DND-41 (cell line): ENCODE results near the gene WDR31.
"Not testable (repeated sequence)": the region's sequence is repeated elsewhere in the genome, so short reads cannot be mapped to it uniquely, and the experiment has no call there.

Experiments used
- ATAC-seq: fragments of 200-7000 bp; cut with Tn5 transposase; 3 replicates; pipeline ENCODE4 v1.9.1; 2021; ENCODE audit warnings: low read depth; ENCODE audit not compliant: insufficient read depth
- DNase-seq: peaks from one replicate; pipeline ENCODE4 v3.0.0-alpha.2; 2020
- H2AFZ ChIP-seq: 2 replicates; pipeline ENCODE4 v1.6.0; 2012; ENCODE audit warnings: low read depth, low read length
- H3K27ac ChIP-seq: 2 replicates; pipeline ENCODE4 v1.5.1; 2012; ENCODE audit warnings: low read length, inconsistent platforms
- H3K27me3 ChIP-seq: fragments of 200-600 bp; sonication (generic); 2 replicates; pipeline ENCODE4 v1.6.0; 2012; ENCODE audit warnings: low read length, mild to moderate bottlenecking, inconsistent platforms; ENCODE audit not compliant: insufficient read depth, poor library complexity
- H3K36me3 ChIP-seq: 2 replicates; pipeline ENCODE4 v1.5.1; 2012; ENCODE audit warnings: low read length, inconsistent platforms; ENCODE audit not compliant: insufficient read depth
- H3K4me1 ChIP-seq: 2 replicates; pipeline ENCODE4 v1.5.1; 2012; ENCODE audit warnings: mild to moderate bottlenecking, low read length; ENCODE audit not compliant: insufficient read depth
- H3K4me2 ChIP-seq: 2 replicates; pipeline ENCODE4 v1.6.0; 2012; ENCODE audit warnings: mild to moderate bottlenecking, moderate library complexity, low read length, inconsistent platforms; ENCODE audit not compliant: insufficient read depth
- H3K4me3 ChIP-seq, 2 experiments: fragments of 200-600 bp in 1 of 2; shearing (Covaris generic) in 1 of 2; 2 replicates each; pipeline ENCODE4 v1.5.1; 2012 to 2016; ENCODE audit warnings: inconsistent platforms in 2 of 2, low read length in 2 of 2, mild to moderate bottlenecking in 2 of 2, low read depth in 1 of 2, moderate library complexity in 1 of 2
- H3K79me2 ChIP-seq: 2 replicates; pipeline ENCODE4 v1.6.0; 2012; ENCODE audit warnings: low read length, inconsistent platforms; ENCODE audit not compliant: insufficient read depth
- H3K9ac ChIP-seq: 2 replicates; pipeline ENCODE4 v1.6.0; 2012; ENCODE audit warnings: low read depth, mild to moderate bottlenecking, inconsistent platforms, low read length, moderate library complexity
- H3K9me3 ChIP-seq: 2 replicates; pipeline ENCODE4 v1.5.1; 2012; ENCODE audit warnings: low read length, moderate library complexity, mild to moderate bottlenecking, inconsistent platforms; ENCODE audit not compliant: insufficient read depth, severe bottlenecking
- H4K20me1 ChIP-seq: 2 replicates; pipeline ENCODE4 v1.6.0; 2012; ENCODE audit warnings: low read length; ENCODE audit not compliant: insufficient read depth
- EZH2 ChIP-seq: IDR thresholded peaks from 3 replicates; pipeline ENCODE4 v1.6.1; 2012; ENCODE audit warnings: borderline replicate concordance, low read depth, mild to moderate bottlenecking, moderate library complexity, low read length, inconsistent platforms; ENCODE audit not compliant: severe bottlenecking
- TF ChIP-seq, protein P1 (sequence below): IDR thresholded peaks from 2 replicates; pipeline ENCODE4 v1.5.1; 2012; ENCODE audit warnings: borderline replicate concordance, low read length, moderate library complexity, mild to moderate bottlenecking; ENCODE audit not compliant: poor library complexity, severe bottlenecking; ENCODE audit errors: extremely low read depth

WDR31 gene

DNA sequence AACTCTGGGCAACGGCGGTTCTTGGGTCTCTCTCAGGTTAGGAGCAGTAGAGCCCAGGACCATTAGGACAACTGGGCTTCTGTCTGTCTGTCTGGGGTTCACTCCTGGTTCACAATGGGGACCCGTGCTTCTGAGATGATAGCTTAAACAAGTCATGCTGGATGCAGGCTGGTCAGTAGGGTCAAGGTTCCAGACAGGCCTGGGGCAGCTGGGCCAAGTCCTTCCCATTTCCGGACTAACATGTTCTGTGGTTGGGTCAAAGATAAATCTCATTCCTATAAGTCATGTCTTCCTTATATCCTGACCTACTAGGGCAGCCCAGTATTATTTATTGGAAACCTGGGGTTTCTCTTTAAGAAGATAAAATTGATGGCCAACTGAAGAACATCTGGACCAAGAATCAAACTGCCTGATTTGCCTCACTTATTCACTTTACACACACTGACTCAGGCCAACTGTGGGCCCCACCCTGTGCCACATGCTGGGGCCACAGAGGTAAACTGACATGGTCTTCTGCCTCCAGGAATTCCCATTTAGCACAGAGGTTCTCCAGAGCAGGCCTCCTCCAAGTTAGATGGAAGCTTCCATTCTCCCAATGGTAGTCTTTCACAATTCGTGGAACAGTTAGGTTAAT, 28.4 kb upstream of the WDR31 start:
- ATAC-seq (no peak), DNase-seq (no peak)
- Histone ChIP-seq H3K36me3 (0 out of 2 replicates have a peak, but pooled peaks cover 2% of the 10 kb centered on the region), H4K20me1 (no peaks in the 10 kb centered on the region), H3K9me3 (no peaks in the 10 kb centered on the region), H3K27me3 (no peaks in the 10 kb centered on the region), H3K4me3 (no peak overlapping the region), H3K79me2 (no peaks in the 10 kb centered on the region), H3K4me2 (no peak overlapping the region), H3K9ac (no peak overlapping the region), H2AFZ (no peak overlapping the region), H3K27ac (no peak overlapping the region), H3K4me1 (no peaks in the 10 kb centered on the region)
- no peak for TF ChIP-seq EZH2
- TF ChIP-seq, protein P1, sequence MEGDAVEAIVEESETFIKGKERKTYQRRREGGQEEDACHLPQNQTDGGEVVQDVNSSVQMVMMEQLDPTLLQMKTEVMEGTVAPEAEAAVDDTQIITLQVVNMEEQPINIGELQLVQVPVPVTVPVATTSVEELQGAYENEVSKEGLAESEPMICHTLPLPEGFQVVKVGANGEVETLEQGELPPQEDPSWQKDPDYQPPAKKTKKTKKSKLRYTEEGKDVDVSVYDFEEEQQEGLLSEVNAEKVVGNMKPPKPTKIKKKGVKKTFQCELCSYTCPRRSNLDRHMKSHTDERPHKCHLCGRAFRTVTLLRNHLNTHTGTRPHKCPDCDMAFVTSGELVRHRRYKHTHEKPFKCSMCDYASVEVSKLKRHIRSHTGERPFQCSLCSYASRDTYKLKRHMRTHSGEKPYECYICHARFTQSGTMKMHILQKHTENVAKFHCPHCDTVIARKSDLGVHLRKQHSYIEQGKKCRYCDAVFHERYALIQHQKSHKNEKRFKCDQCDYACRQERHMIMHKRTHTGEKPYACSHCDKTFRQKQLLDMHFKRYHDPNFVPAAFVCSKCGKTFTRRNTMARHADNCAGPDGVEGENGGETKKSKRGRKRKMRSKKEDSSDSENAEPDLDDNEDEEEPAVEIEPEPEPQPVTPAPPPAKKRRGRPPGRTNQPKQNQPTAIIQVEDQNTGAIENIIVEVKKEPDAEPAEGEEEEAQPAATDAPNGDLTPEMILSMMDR = no peak

DNA sequence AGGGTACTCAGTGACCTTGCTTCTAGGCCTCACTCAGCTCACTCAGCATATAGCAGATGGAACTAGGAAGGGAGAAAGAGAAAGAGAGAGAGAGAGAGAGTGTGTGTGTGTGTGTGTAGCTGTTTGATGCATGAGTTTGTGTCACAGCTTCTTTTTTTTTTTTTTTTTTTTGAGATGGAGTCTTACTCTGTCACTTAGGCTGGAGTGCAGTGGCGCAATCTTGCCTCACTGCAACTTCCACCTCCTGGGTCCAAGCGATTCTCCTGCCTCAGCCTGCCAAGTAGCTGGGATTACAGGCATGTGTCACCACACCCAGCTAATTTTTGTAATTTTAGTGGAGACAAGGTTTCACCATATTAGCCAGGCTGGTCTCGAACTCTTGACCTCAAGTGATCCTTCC, 25.6 kb upstream of the WDR31 start:
- H3K27ac ChIP-seq, ATAC-seq, H3K36me3 ChIP-seq: not testable (repeated sequence)

DNA sequence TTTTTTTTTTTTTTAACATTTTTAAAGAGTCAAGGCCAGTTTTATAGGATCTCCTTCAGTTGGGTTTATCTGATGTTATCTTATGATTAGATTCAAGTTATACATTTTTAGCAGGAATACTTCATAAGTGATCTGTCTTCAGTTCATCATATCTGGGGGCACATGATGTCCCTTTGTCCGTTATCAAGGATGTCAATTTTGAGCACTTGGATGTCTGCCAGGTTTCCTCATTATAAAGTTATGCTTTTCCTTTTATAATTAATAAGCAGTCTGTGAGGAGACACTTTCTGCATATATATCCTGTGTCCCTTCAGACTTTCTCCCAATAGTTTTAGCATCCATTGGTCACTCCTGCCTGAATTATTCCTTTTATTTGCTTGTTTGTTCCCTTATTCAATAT, 24.9 kb upstream of the WDR31 start:
- ATAC-seq (no peak), DNase-seq (no peak)
- Histone ChIP-seq H3K79me2 (no peaks in the 10 kb centered on the region), H3K27ac (no peak overlapping the region), H2AFZ (no peak overlapping the region), H3K9ac (no peak overlapping the region), H4K20me1 (no peaks in the 10 kb centered on the region), H3K4me2 (no peak overlapping the region), H3K4me3 (no peak overlapping the region), H3K4me1 (no peaks in the 10 kb centered on the region), H3K27me3 (peaks cover 2% of the 10 kb centered on the region), H3K9me3 (no peaks in the 10 kb centered on the region), H3K36me3 (no peaks in the 10 kb centered on the region)
- TF ChIP-seq EZH2 = no peak
- TF ChIP-seq, protein P1 = no peak

More for the DNA sequence above, 25.6 kb upstream of the WDR31 start:
- not testable (repeated sequence) for H3K4me3 ChIP-seq, H2AFZ ChIP-seq, H3K4me1 ChIP-seq, DNase-seq, H3K9me3 ChIP-seq, H3K4me2 ChIP-seq, H3K27me3 ChIP-seq, H3K79me2 ChIP-seq, H4K20me1 ChIP-seq, H3K9ac ChIP-seq

DNA sequence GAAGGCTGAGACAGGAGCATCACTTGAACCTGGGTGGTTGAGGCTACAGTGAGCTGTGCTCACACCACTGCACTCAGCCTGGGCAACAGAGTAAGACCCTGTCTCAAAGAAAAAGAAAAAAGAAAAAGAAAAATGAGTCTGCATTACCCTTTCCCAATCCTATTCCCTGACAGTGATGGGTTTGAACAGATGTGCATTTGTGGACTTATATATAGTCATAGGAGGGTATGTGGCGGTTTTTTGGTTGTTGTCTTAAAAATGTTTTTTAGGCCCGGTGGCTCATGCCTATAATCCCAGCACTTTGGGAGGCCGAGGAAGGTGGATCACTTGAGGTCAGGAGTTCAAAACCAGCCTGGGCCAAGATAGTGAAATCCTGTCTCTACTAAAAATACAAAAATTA, 23.3 kb upstream of the WDR31 start:
- no peaks in the 10 kb centered on the region for H4K20me1 ChIP-seq
- no peaks in the 10 kb centered on the region for H3K4me1 ChIP-seq
- ATAC-seq = no peak
- no peak overlapping the region for H2AFZ ChIP-seq
- no peak overlapping the region for H3K27ac ChIP-seq
- no peaks in the 10 kb centered on the region for H3K9me3 ChIP-seq
- peaks cover 2% of the 10 kb centered on the region for H3K27me3 ChIP-seq
- no peak for TF ChIP-seq EZH2
- TF ChIP-seq, protein P1 = no peak
- DNase-seq = no peak
- no peak overlapping the region for H3K4me3 ChIP-seq
- H3K9ac ChIP-seq = no peak overlapping the region
- no peaks in the 10 kb centered on the region for H3K36me3 ChIP-seq
- H3K79me2 ChIP-seq = no peaks in the 10 kb centered on the region
- no peak overlapping the region for H3K4me2 ChIP-seq
